ENCODE results near the gene PRPF6.

DNA sequence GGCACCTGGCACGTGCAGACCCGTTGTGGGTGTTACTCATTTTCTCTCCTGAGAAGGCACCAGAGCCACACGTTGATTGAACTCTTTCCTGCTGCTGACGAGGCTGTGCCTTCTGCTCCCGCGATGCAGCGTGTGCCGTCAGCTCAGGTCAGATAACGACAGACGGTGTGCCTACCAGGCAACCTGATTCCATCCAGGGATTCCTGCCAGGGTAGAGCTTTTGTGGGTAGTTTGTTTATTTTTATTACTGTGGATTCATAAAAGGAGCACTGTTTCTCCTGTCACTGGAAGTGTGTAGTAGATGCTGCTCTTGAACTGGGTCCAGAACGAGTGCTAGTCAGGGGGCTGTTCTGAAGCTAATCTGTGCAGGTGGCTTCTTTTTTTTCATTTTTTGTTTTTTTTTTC is 20.7 kb downstream of the PRPF6 start:
- TF ChIP-seq, protein P1, sequence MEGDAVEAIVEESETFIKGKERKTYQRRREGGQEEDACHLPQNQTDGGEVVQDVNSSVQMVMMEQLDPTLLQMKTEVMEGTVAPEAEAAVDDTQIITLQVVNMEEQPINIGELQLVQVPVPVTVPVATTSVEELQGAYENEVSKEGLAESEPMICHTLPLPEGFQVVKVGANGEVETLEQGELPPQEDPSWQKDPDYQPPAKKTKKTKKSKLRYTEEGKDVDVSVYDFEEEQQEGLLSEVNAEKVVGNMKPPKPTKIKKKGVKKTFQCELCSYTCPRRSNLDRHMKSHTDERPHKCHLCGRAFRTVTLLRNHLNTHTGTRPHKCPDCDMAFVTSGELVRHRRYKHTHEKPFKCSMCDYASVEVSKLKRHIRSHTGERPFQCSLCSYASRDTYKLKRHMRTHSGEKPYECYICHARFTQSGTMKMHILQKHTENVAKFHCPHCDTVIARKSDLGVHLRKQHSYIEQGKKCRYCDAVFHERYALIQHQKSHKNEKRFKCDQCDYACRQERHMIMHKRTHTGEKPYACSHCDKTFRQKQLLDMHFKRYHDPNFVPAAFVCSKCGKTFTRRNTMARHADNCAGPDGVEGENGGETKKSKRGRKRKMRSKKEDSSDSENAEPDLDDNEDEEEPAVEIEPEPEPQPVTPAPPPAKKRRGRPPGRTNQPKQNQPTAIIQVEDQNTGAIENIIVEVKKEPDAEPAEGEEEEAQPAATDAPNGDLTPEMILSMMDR (conservative IDR thresholded peaks at IDR 0.05) = no peak
- TF ChIP-seq EZH2 (IDR thresholded peaks at IDR 0.05; ENCODE audit: low read depth) = no peak

Measured in PC-9 (cell line).